Activated CD8-positive, alpha-beta memory T cell treated with anti-CD3 and anti-CD28 coated beads, Interleukin-2, amount 50 U/mL, for 1 hour (primary cell): ENCODE results near the gene DAB2.

Experiments used
- DNase-seq: peaks from one replicate; pipeline ENCODE4 v3.0.0-alpha.2; 2020; ENCODE audit errors: extremely low read depth

Gene DAB2

GRCh38 chr5:39447968-39448367 lies 23.2 kb upstream of the DAB2 start:
- no peak for DNase-seq

GRCh38 chr5:39447059-39447458 lies 22.3 kb upstream of the DAB2 start:
- no peak for DNase-seq

- no peak for DNase-seq
These were observed 21.5 kb upstream of the DAB2 start for GRCh38 chr5:39446231-39446630.

- no peak for DNase-seq
These were observed 19.1 kb upstream of the DAB2 start for GRCh38 chr5:39443911-39444310.

- no peak for DNase-seq
These were observed 18.2 kb upstream of the DAB2 start for GRCh38 chr5:39442991-39443390.

- no peak for DNase-seq
These were observed 17.1 kb upstream of the DAB2 start for GRCh38 chr5:39441838-39442237.

GRCh38 chr5:39440958-39441624 lies 16.3 kb upstream of the DAB2 start:
- DNase-seq = no peak

GRCh38 chr5:39440192-39440957 lies 15.6 kb upstream of the DAB2 start:
- DNase-seq = no peak

GRCh38 chr5:39439582-39440162 lies 14.9 kb upstream of the DAB2 start:
- DNase-seq = no peak

GRCh38 chr5:39437467-39437866 lies 12.7 kb upstream of the DAB2 start:
- DNase-seq = no peak

- DNase-seq = no peak
These were observed 9.1 kb upstream of the DAB2 start for GRCh38 chr5:39433848-39434247.

- DNase-seq = no peak
These were observed 8.1 kb upstream of the DAB2 start for GRCh38 chr5:39432696-39433530.

GRCh38 chr5:39430461-39430860 lies 5.7 kb upstream of the DAB2 start:
- DNase-seq = no peak

GRCh38 chr5:39428640-39429039 lies 3.9 kb upstream of the DAB2 start:
- no peak for DNase-seq

- DNase-seq = no peak
These were observed 2.9 kb upstream of the DAB2 start for GRCh38 chr5:39427633-39428032.

- no peak for DNase-seq
These were observed 2.4 kb upstream of the DAB2 start for GRCh38 chr5:39427229-39427628.

GRCh38 chr5:39426746-39427105 lies 1.9 kb upstream of the DAB2 start:
- DNase-seq = no peak

- DNase-seq = no peak
These were observed 1.4 kb upstream of the DAB2 start for GRCh38 chr5:39426051-39426745.

- no peak for DNase-seq
These were observed 1.4 kb downstream of the DAB2 start for GRCh38 chr5:39423331-39423751.

GRCh38 chr5:39422728-39423285 lies 2.0 kb downstream of the DAB2 start:
- no peak for DNase-seq

- DNase-seq = no peak
These were observed 2.7 kb downstream of the DAB2 start for GRCh38 chr5:39422036-39422606.
